Sigmoid colon (tissue), 3 donors: ENCODE data around the gene POU2F3.

Source experiments
- POLR2A ChIP-seq, 2 donors: fragments of 450-650 bp; IDR thresholded peaks; one replicate each; pipeline ENCODE4 v1.6.1; 2016; ENCODE audit warnings: antibody characterized with exemption in 2 of 2, mild to moderate bottlenecking in 2 of 2, moderate library complexity in 2 of 2
- TF ChIP-seq, protein P1 (sequence below), 4 experiments: fragments of 450-650 bp in 3 of 4; fragments of 200-600 bp in 1 of 4; IDR thresholded peaks; one replicate each; pipeline ENCODE4 v1.5.1; 2016 to 2019; ENCODE audit warnings: antibody characterized with exemption in 4 of 4, mild to moderate bottlenecking in 3 of 4, moderate library complexity in 2 of 4

DNA sequence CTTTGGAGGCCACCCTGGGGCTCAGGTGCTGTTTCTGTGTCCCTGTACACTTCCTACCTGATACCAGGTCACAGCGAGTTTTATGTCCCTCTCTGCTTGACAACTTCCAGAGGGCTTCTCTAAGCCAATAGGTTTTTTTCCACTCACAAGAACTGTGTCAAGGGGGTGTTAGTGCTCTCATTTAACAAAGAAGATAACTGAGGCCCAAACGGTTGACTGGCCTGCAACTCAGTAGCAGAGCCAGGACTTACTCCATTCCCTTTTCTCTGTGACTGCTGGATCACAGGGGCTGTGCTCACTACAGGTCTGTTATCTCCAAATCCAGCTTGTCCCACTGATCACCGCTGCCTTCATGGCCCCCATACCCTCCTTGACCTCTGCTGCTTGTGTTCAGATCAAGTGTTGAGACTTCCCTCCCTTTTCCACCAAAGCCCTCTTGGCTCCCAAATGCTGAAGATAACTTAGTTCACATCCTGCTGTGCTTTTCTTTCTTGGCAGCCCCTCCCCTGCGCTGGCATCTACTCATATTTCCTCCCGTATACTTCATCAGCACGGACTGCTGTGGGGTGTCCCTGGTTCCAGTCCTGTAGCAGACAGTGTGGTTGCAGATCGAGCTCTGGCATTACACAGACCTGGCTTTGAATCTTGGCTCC is 41.3 kb downstream of the POU2F3 start:
- TF ChIP-seq, protein P1, sequence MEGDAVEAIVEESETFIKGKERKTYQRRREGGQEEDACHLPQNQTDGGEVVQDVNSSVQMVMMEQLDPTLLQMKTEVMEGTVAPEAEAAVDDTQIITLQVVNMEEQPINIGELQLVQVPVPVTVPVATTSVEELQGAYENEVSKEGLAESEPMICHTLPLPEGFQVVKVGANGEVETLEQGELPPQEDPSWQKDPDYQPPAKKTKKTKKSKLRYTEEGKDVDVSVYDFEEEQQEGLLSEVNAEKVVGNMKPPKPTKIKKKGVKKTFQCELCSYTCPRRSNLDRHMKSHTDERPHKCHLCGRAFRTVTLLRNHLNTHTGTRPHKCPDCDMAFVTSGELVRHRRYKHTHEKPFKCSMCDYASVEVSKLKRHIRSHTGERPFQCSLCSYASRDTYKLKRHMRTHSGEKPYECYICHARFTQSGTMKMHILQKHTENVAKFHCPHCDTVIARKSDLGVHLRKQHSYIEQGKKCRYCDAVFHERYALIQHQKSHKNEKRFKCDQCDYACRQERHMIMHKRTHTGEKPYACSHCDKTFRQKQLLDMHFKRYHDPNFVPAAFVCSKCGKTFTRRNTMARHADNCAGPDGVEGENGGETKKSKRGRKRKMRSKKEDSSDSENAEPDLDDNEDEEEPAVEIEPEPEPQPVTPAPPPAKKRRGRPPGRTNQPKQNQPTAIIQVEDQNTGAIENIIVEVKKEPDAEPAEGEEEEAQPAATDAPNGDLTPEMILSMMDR (IDR thresholded peaks at IDR 0.05) = no peak
- no peak for TF ChIP-seq POLR2A (IDR thresholded peaks at IDR 0.05)
